HUDEP-2 (cell line): ENCODE measurements around the gene GAB1.

Experiments used
- DNase-seq, 76 experiments: peaks; one replicate each; lab custom pipeline; 2025; ENCODE audit not compliant: unreplicated experiment in 76 of 76; lab: John Stamatoyannopoulos, UW

Gene GAB1

DNA sequence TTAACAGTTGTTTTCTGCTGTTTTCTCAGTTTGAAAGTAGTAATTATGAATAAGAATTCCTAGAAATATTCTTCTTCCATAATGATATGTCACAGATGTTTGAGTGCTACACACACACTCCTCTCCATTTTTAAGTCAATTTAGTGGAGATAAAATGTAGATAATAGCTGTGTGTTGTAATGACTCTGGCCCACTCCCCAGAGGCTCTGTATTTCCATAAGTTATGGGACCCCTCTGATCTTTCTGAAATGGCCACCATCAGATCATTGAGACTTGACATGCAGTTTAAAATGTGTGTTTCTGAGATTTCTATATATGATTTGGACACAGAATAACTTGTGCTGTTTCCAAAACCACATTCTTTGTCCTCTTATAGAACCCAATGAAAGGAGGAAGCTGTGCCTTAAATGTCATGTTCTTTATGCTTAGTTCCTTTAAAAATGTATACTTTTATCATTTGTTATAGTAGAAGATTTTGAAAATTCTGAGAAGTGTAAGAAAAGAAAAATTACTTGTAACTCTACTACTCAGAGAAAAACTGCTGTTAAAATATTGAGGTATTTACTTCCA lies 46.4 kb downstream of the GAB1 start:
- DNase-seq = no peak

DNA sequence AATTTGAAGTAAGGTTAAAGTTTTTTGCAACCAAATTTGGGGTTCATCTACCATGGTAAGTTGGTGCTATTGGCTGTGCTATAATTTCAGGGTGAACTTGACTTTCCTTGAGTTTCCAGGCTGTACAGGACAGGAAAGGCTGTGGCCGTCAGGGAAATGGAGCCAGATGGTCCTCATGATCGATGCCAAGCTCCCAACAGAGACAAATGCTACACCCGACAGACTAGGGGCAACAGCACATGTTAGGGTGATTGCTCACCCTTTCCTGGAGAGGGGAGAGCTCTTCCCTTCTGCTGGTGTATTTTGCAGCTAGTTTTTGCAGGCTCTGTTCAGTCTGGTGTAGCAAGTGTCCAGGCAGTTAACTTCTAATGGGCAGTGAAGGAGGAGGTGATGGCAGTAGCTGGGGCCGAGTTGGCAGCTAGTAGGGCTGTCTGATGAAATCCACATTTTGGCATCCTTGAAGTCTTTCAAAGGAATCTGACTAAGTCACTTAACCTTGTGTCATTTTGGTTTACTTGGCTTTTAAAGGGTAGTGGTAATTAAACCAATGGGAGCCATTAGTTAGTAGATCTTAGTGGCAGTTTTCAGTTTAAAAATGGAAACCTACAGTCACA lies 47.8 kb downstream of the GAB1 start:
- no peak for DNase-seq

DNA sequence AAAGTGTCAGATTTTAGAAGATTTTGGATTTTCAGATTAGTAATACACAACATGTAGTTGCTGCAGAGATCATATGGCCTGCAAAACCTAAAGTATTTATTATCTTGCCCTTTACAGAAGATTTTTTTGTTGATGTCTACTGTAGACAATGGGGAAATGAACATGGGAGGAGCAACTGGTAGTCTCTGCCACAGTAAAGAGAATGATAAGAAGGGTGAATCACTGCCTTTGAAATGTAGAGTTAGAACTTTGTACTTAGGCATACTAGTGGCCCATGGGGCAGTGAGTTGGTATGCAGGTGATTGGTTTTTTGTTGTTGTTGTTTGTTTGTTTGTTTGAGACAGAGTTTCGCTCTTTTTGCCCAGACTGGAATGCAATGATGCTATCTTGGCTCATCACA lies 50.1 kb downstream of the GAB1 start:
- peak in 5 of 76 experiments; percentile 1 to 34 (median 12) for DNase-seq

- no peak for DNase-seq
Observed at GRCh38 chr4:143389579-143390195, 53.0 kb downstream of the GAB1 start.

GRCh38 chr4:143390764-143391163 lies 54.1 kb downstream of the GAB1 start:
- no peak for DNase-seq

- DNase-seq = no peak
Observed at GRCh38 chr4:143391261-143391660, 54.6 kb downstream of the GAB1 start.

GRCh38 chr4:143391895-143392294 lies 55.2 kb downstream of the GAB1 start:
- DNase-seq = no peak

GRCh38 chr4:143393195-143393594 lies 56.5 kb downstream of the GAB1 start:
- DNase-seq = no peak

DNA sequence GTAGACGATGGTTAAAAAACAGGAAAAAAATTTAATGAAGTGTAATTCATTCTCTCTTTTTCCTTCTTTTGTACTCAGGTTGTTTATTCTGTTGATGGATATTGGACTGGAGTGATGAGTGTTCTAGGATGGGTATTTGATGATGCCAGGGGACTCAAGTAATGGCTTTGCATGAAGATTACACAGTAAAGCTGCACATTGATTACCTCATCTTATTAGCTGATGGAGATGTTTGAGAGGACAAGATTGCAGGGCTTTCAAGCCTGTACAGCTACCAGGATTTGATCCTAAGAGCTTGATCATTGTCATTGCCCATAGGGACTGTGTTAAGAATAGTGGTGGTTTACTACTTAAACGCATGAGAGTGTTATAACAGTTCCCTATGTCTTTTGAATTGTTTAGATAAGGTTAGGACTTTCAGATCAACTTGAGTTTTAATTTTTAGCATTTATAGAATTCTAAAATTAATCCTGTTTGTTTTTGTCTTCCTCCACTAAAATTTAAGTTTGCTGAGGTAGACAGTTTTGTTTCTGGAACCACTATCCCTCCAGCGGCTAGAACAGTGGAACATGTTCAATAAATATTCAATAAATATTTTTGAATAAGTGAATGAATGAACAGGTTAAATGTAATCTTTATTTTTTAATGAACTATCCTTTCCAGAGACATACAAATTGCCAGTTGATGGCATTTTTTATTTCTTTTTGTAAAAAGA lies 58.2 kb downstream of the GAB1 start:
- DNase-seq = no peak

DNA sequence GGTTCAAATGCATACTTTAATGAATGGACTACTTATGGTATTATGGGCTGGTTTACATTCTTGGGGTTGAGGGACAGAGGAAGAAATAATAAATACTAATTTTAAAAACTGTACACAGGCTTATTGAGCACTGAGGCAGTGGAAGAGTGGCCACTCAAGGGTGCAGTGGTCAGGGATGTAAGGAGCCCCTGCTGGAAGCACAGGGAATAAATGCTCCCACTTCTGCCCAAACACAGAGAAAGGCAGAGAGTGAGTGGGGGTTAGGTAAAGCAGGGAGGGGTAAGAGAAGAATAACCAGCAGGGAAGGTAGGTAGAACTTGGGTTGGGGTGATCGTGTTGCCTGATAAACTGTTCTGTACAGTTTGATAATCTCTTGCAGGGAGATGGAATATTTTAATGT lies 60.0 kb downstream of the GAB1 start:
- DNase-seq = no peak

DNA sequence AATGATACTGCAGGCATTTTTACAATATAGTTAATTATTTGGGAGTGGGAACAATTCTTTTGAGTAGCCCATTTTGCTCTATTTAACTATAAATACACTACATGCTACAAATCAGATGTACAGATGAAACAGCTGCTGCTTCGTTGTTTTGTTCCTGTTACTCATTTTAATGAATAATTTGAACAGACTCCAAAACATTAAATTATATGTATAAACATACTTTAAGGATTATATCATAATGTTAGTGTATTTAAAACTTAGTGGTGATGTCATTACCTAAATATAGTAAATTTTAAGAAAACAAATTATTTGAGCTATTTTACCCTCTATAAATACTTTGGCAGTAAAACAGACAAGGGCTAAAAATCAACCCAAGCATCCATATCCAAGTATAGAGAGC lies 60.7 kb downstream of the GAB1 start:
- DNase-seq = no peak

GRCh38 chr4:143397887-143398286 lies 61.2 kb downstream of the GAB1 start:
- no peak for DNase-seq

- DNase-seq = peak in 32 of 76 experiments; percentile 2 to 67 (median 29)
Observed at GRCh38 chr4:143399113-143399949, 62.7 kb downstream of the GAB1 start.

- DNase-seq = no peak
Observed at GRCh38 chr4:143400082-143400481, 63.4 kb downstream of the GAB1 start.

DNA sequence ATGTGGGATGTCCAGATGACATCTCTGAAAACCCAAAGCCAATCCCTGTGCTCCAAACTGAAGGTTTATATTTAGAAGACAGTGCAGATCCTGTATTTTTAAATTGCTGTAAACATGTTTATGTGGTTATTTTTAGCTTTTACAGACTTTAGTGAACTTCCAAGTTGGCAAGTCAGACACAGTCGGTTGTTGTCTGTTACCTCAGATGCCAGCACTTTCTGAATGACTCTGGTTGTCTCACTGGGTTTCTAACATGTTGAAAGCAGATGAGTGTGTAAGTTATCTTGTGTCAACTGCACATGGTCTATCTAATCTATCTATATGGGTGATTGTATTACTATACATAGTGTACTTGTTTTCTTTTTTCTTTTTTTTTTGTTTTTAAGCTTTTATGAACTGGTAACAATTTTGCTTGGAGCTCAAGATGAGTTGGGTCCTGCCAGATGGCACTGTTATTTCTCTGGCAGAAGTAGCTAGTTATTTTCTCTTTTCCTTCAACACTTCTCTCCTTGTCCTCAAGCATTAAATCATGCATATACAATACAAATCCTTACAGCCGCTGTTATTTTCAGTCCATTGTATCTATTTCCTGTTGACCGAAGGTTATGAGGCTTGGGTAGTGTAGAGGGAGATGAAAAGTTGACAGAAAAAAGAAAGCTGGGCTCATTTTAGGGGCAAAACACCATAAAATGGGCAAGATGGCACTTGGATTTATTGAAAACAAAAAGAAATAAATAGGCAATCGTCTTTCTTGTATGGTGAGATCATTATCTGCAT lies 66.3 kb downstream of the GAB1 start:
- no peak for DNase-seq

DNA sequence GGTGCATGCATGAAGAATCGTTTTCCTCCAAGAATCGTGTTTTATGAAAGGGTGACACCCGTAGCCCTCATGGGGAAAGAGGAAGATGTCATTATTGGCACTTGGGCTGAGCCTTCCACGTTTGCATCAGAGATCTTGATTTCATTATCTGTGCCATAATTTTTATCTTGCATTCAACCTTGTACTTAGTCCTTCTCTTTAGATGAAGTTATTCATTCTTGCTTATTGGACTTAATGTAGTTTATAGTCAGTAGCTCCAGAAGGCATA lies 66.8 kb downstream of the GAB1 start:
- DNase-seq = peak in 11 of 76 experiments; percentile 0 to 37 (median 14)

GRCh38 chr4:143404555-143404954 lies 67.9 kb downstream of the GAB1 start:
- peak in 1 of 76 experiments; percentile 2 for DNase-seq

DNA sequence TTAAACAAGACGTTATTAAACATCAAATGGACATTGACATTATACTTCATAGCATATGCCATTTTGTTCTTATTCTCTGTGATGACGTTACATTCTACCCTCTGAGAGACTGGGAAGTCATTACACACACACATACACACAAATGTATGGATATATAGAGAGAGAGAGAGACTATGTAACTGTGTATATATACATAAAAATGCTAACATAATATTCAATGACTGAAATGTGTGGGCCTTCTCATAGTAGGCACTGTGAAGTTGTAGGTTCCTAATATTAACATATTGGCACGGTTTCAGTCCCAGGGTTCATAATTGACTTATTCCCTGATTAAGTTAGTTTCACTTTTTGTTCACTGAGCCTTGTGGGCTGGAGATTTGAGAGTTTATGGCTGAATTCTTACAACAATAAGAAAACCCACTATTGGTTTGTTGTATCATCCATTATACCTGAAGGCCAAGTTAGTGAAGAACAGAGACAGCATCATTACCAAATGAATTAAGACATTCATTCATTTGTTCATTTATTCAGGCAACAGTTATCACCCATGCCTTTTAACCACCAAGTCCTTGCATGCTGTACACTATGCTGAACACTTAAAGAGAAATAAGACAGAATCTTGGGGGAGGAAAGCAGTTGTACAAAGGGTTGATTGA lies 68.5 kb downstream of the GAB1 start:
- no peak for DNase-seq

- peak in 69 of 76 experiments; percentile 1 to 86 (median 51) for DNase-seq
Observed at GRCh38 chr4:143406523-143406922, 69.8 kb downstream of the GAB1 start.

DNA sequence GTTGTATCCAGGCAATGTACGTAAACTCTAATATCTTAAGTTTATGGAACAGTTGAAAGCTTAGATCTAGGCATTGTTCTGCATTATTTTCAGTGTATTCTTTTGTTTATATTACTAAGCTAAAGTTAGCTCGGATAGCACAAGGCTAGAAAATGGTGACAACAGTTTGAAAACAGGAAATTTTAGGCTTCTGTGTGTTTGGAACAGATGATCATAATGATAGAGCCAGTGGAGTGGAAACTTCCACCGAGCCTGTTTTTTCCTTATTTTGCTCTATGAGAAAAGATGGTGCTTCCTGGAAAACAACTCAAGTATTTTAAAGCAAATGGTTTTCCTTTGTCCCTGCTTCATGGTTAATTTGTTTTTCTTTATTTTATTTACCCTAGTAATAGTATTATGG lies 70.8 kb downstream of the GAB1 start:
- DNase-seq = no peak
